Neural cell (in vitro differentiated cells): ENCODE measurements around the gene ANKS1B. TPM values are rescaled to one million over a fixed set of nuclear protein-coding genes. Genes with fewer than 3 reads are reported as not detected.

ENCODE experiments used
- H2AFZ ChIP-seq: fragments of 200-600, 300-800 bp; sonication (generic), shearing (Covaris generic); 2 replicates; pipeline ENCODE4 v1.6.0; 2014; ENCODE audit warnings: low read depth, mild to moderate bottlenecking, antibody characterized with exemption, low read length, moderate library complexity
- H3F3A ChIP-seq: fragments of 200-600 bp; shearing (Covaris generic); 2 replicates; pipeline ENCODE4 v1.6.1; 2016; ENCODE audit warnings: mild to moderate bottlenecking, moderate library complexity, mixed read lengths, antibody characterized with exemption, low read length; ENCODE audit not compliant: insufficient read depth, poor library complexity, severe bottlenecking
- H3K27ac ChIP-seq: fragments of 200-600, 300-800 bp; sonication (generic), shearing (Covaris generic); 2 replicates; pipeline ENCODE4 v1.5.1; 2014; ENCODE audit warnings: mild to moderate bottlenecking, low read length, moderate library complexity
- H3K27me3 ChIP-seq: fragments of 300-800, 200-600 bp; sonication (generic), shearing (Covaris generic); 2 replicates; pipeline ENCODE4 v1.6.0; 2014; ENCODE audit warnings: mild to moderate bottlenecking, low read depth, low read length, moderate library complexity; ENCODE audit not compliant: insufficient read depth
- H3K36me3 ChIP-seq: fragments of 300-800, 200-600 bp; sonication (generic), shearing (Covaris generic); 2 replicates; pipeline ENCODE4 v1.5.1; 2014; ENCODE audit warnings: mild to moderate bottlenecking, antibody characterized with exemption, low read length, moderate library complexity; ENCODE audit not compliant: insufficient read depth
- H3K4me2 ChIP-seq: fragments of 300-800, 200-600 bp; sonication (generic), shearing (Covaris generic); 2 replicates; pipeline ENCODE4 v1.6.0; 2014; ENCODE audit warnings: mild to moderate bottlenecking, low read length
- H3K4me3 ChIP-seq: fragments of 300-800, 200-600 bp; sonication (generic), shearing (Covaris generic); 2 replicates; pipeline ENCODE4 v1.5.1; 2014; ENCODE audit warnings: mild to moderate bottlenecking, low read length, moderate library complexity
- H3K79me2 ChIP-seq: fragments of 200-600 bp; shearing (Covaris generic); replicated peaks from 2 replicates; pipeline ENCODE4 v1.6.0; 2014; ENCODE audit warnings: mild to moderate bottlenecking, low read length, moderate library complexity; ENCODE audit not compliant: insufficient read depth
- H3K9ac ChIP-seq: fragments of 300-800, 200-600 bp; sonication (generic), shearing (Covaris generic); 2 replicates; pipeline ENCODE4 v1.6.1; 2016; ENCODE audit warnings: mild to moderate bottlenecking, low read length, mixed read lengths
- H3K9me2 ChIP-seq: fragments of 200-600 bp; shearing (Covaris generic); 2 replicates; pipeline ENCODE4 v1.6.1; 2016; ENCODE audit warnings: mild to moderate bottlenecking, low read length, mixed read lengths; ENCODE audit not compliant: insufficient read depth
- H3K9me3 ChIP-seq: fragments of 200-600, 300-800 bp; sonication (generic), shearing (Covaris generic); 2 replicates; pipeline ENCODE4 v1.6.1; 2016; ENCODE audit warnings: mild to moderate bottlenecking, mixed run types, low read length, moderate library complexity, mixed read lengths
- H4K20me1 ChIP-seq: fragments of 200-600 bp; shearing (Covaris generic); 2 replicates; pipeline ENCODE4 v1.6.1; 2016; ENCODE audit warnings: mild to moderate bottlenecking, mixed run types; ENCODE audit not compliant: insufficient read depth
- CTCF ChIP-seq: fragments of 450-650 bp; IDR thresholded peaks from 2 replicates; pipeline ENCODE4 v1.5.1; 2014; ENCODE audit warnings: antibody characterized with exemption, mild to moderate bottlenecking, moderate library complexity; ENCODE audit not compliant: poor library complexity, severe bottlenecking
- EP300 ChIP-seq: fragments of 450-650 bp; conservative IDR thresholded peaks from 2 replicates; pipeline ENCODE4 v1.6.1; 2014; ENCODE audit warnings: antibody characterized with exemption, mild to moderate bottlenecking, moderate library complexity; ENCODE audit not compliant: poor library complexity, severe bottlenecking
- EZH2 ChIP-seq: fragments of 200-600, 300-800 bp; shearing (Covaris generic), sonication (generic); IDR thresholded peaks from 2 replicates; pipeline ENCODE4 v1.6.1; 2014; ENCODE audit warnings: antibody characterized with exemption, low read length, borderline replicate concordance, mild to moderate bottlenecking; ENCODE audit not compliant: insufficient read depth, poor library complexity, severe bottlenecking
- MXI1 ChIP-seq: fragments of 450-650 bp; conservative IDR thresholded peaks from 2 replicates; pipeline ENCODE4 v1.6.1; 2014; ENCODE audit warnings: antibody characterized with exemption, mild to moderate bottlenecking; ENCODE audit not compliant: poor library complexity, severe bottlenecking
- POLR2AphosphoS5 ChIP-seq: IDR thresholded peaks from 2 replicates; pipeline ENCODE4 v1.6.1; 2012
- RAD21 ChIP-seq: fragments of 450-650 bp; conservative IDR thresholded peaks from 2 replicates; pipeline ENCODE4 v1.6.1; 2014; ENCODE audit warnings: antibody characterized with exemption, mild to moderate bottlenecking, moderate library complexity
- REST ChIP-seq: IDR thresholded peaks from 2 replicates; pipeline ENCODE4 v1.6.1; 2012; ENCODE audit warnings: borderline replicate concordance
- SMC3 ChIP-seq: fragments of 450-650 bp; conservative IDR thresholded peaks from 2 replicates; pipeline ENCODE4 v1.6.1; 2014; ENCODE audit warnings: antibody characterized with exemption, mild to moderate bottlenecking, moderate library complexity; ENCODE audit not compliant: poor library complexity
- TAF1 ChIP-seq: IDR thresholded peaks from 2 replicates; pipeline ENCODE4 v1.6.1; 2012; ENCODE audit warnings: low read depth
- polyA plus RNA-seq: library from polyadenylated mRNA; depleted of rRNA; stranded (reverse); fragments of >200 nt; gene quantifications from 2 replicates; pipeline ENCODE4 v1.2.3, GENCODE V29; 2014

Gene ANKS1B
- polyA plus RNA-seq, 1 donor from 2014 or later, result 65.6 TPM

GRCh38 chr12:99389751-99390150 is 595.0 kb downstream of the ANKS1B start:
- TF ChIP-seq POLR2AphosphoS5 (no peak), EP300 (no peak)
- H3K4me2 ChIP-seq, result no peak overlapping the region
- no peaks in the 10 kb centered on the region for H3K27me3 ChIP-seq
- H3K36me3 ChIP-seq, result no peaks in the 10 kb centered on the region
- no peak overlapping the region for H2AFZ ChIP-seq
- no peaks in the 10 kb centered on the region for H3K9me2 ChIP-seq
- no peak overlapping the region for H3K9ac ChIP-seq
- no peak overlapping the region for H3K4me3 ChIP-seq
- no peaks in the 10 kb centered on the region for H3F3A ChIP-seq
- H3K79me2 ChIP-seq, result no peaks in the 10 kb centered on the region
- H3K27ac ChIP-seq, result no peak overlapping the region
- H3K9me3 ChIP-seq, result no peaks in the 10 kb centered on the region
- no peaks in the 10 kb centered on the region for H4K20me1 ChIP-seq

DNA sequence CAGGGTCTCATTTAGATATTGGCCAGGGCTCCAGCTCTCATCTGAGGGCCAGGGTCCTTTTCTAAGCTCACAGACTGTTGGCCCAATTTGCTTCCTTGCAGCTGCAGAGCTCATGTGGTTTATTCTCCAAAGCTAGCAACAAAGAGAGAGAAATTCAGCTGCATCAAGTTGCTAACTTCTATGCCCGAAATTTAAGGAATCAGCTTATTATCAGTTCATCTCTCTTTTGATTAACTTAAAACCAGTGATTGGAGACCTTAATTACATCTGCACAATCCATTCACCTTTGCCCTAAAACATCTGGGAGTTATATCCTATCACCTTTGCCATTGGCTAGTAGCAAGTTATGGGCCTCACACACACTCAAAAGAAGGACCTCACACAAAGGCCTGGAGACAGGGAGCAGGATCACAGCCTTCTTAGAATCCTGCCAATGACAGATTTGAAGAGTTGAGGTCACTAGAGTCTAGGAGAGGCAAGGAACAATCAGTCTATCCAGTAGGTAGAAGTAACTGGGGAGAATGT is 596.0 kb downstream of the ANKS1B start:
- no peak overlapping the region for H2AFZ ChIP-seq

More for the DNA sequence above, 596.0 kb downstream of the ANKS1B start:
- TF ChIP-seq EP300 (no peak), REST (no peak), CTCF (no peak), SMC3 (no peak), POLR2AphosphoS5 (no peak), RAD21 (no peak), TAF1 (no peak), EZH2 (no peak), MXI1 (no peak)
- Histone ChIP-seq H3K9ac (no peak overlapping the region), H3K27ac (no peak overlapping the region), H3K27me3 (no peaks in the 10 kb centered on the region), H3K36me3 (no peaks in the 10 kb centered on the region), H3K79me2 (no peaks in the 10 kb centered on the region), H3K9me2 (no peaks in the 10 kb centered on the region), H3F3A (no peaks in the 10 kb centered on the region), H4K20me1 (no peaks in the 10 kb centered on the region), H3K4me3 (no peak overlapping the region), H3K4me2 (no peak overlapping the region), H3K9me3 (no peaks in the 10 kb centered on the region)
